SU-DHL-6 (cell line): Measurements from ENCODE around the gene TIMM17A.

Experiments used
- H2AFZ ChIP-seq: fragments of 200-600 bp; sonication (generic); 2 replicates; pipeline ENCODE4 v1.6.1; 2014; ENCODE audit warnings: low read depth, mild to moderate bottlenecking, moderate library complexity, mixed read lengths, antibody characterized with exemption, low read length; ENCODE audit not compliant: severe bottlenecking
- H3F3A ChIP-seq: fragments of 200-600 bp; shearing (Covaris generic); 2 replicates; pipeline ENCODE4 v1.6.0; 2016; ENCODE audit warnings: antibody characterized with exemption, mild to moderate bottlenecking; ENCODE audit not compliant: insufficient read depth
- H3K27ac ChIP-seq: fragments of 200-600 bp; sonication (generic); 2 replicates; pipeline ENCODE4 v1.5.1; 2016; ENCODE audit warnings: low read depth, mild to moderate bottlenecking, low read length, moderate library complexity, mixed read lengths
- H3K27me3 ChIP-seq: fragments of 200-600 bp; sonication (generic), shearing (Covaris generic); 2 replicates; pipeline ENCODE4 v1.6.0; 2014; ENCODE audit warnings: mild to moderate bottlenecking, low read length
- H3K36me3 ChIP-seq: fragments of 200-600 bp; sonication (generic); 2 replicates; pipeline ENCODE4 v1.6.1; 2014; ENCODE audit warnings: mild to moderate bottlenecking, low read length, mixed read lengths
- H3K4me2 ChIP-seq: fragments of 300-600, 200-600 bp; shearing (Covaris generic), sonication (generic); 2 replicates; pipeline ENCODE4 v1.6.0; 2014; ENCODE audit warnings: low read length, low read depth, mild to moderate bottlenecking; ENCODE audit not compliant: poor library complexity, severe bottlenecking
- H3K4me3 ChIP-seq: fragments of 200-600 bp; sonication (generic); 2 replicates; pipeline ENCODE4 v1.5.1; 2014; ENCODE audit warnings: antibody characterized with exemption, low read length, mild to moderate bottlenecking, mixed read lengths; ENCODE audit not compliant: insufficient read depth, poor library complexity, severe bottlenecking
- H3K79me2 ChIP-seq: fragments of 200-600 bp; sonication (generic); 2 replicates; pipeline ENCODE4 v1.6.1; 2014; ENCODE audit warnings: mild to moderate bottlenecking, low read length, moderate library complexity; ENCODE audit not compliant: insufficient read depth
- H3K9ac ChIP-seq: fragments of 200-600 bp; sonication (generic); 2 replicates; pipeline ENCODE4 v1.7.0; 2014; ENCODE audit warnings: mild to moderate bottlenecking, low read length
- H3K9me2 ChIP-seq: fragments of 200-600 bp; sonication (generic); replicated peaks from 2 replicates; pipeline ENCODE4 v1.6.1; 2014; ENCODE audit warnings: low read length; ENCODE audit not compliant: insufficient read depth
- H3K9me3 ChIP-seq: fragments of 200-600 bp; sonication (generic); 2 replicates; pipeline ENCODE4 v1.6.1; 2014; ENCODE audit warnings: low read length, mixed read lengths; ENCODE audit not compliant: insufficient read depth
- H4K20me1 ChIP-seq: fragments of 200-600 bp; sonication (generic); 2 replicates; pipeline ENCODE4 v1.6.1; 2014; ENCODE audit warnings: low read depth, mild to moderate bottlenecking, antibody characterized with exemption, low read length, moderate library complexity, mixed read lengths
- CTCF ChIP-seq: fragments of 200-600 bp; sonication (generic); IDR thresholded peaks from one replicate; pipeline ENCODE4 v1.5.1; 2017; ENCODE audit warnings: antibody characterized with exemption, mild to moderate bottlenecking, low read length, moderate library complexity; ENCODE audit not compliant: insufficient read depth, poor library complexity, severe bottlenecking
- EZH2phosphoT487 ChIP-seq: fragments of 200-600 bp; sonication (generic), shearing (Covaris generic); conservative IDR thresholded peaks from 2 replicates; pipeline ENCODE4 v1.6.1; 2018; ENCODE audit warnings: mild to moderate bottlenecking, antibody characterized with exemption, low read length, moderate library complexity, mixed read lengths

The TIMM17A gene

GRCh38 chr1:201928266-201928665 is 27.0 kb upstream of the TIMM17A start:
- H3K36me3 ChIP-seq = no peaks in the 10 kb centered on the region
- H3K4me3 ChIP-seq = no peak overlapping the region
- no peak overlapping the region for H2AFZ ChIP-seq
- no peaks in the 10 kb centered on the region for H3K9me3 ChIP-seq
- no peaks in the 10 kb centered on the region for H3F3A ChIP-seq
- H4K20me1 ChIP-seq = no peaks in the 10 kb centered on the region
- no peaks in the 10 kb centered on the region for H3K79me2 ChIP-seq
- H3K9me2 ChIP-seq = no peaks in the 10 kb centered on the region
- no peak overlapping the region for H3K4me2 ChIP-seq
- H3K27ac ChIP-seq = no peak overlapping the region
- H3K9ac ChIP-seq = no peak overlapping the region
- no peaks in the 10 kb centered on the region for H3K27me3 ChIP-seq
- TF ChIP-seq CTCF = no peak
- no peak for TF ChIP-seq EZH2phosphoT487

GRCh38 chr1:201930137-201930536 is 25.2 kb upstream of the TIMM17A start:
- no peak overlapping the region for H3K9ac ChIP-seq
- no peaks in the 10 kb centered on the region for H3F3A ChIP-seq
- no peaks in the 10 kb centered on the region for H3K27me3 ChIP-seq
- no peaks in the 10 kb centered on the region for H3K36me3 ChIP-seq
- H3K79me2 ChIP-seq = no peaks in the 10 kb centered on the region
- H3K9me2 ChIP-seq = no peaks in the 10 kb centered on the region
- no peak overlapping the region for H3K27ac ChIP-seq
- H3K9me3 ChIP-seq = no peaks in the 10 kb centered on the region
- H3K4me2 ChIP-seq = no peak overlapping the region
- no peak for TF ChIP-seq CTCF
- no peak for TF ChIP-seq EZH2phosphoT487
- H3K4me3 ChIP-seq = no peak overlapping the region
- no peak overlapping the region for H2AFZ ChIP-seq
- H4K20me1 ChIP-seq = no peaks in the 10 kb centered on the region

GRCh38 chr1:201930803-201931202 is 24.5 kb upstream of the TIMM17A start:
- Histone ChIP-seq H3K27me3 (no peaks in the 10 kb centered on the region), H3K9ac (no peak overlapping the region), H3K9me3 (no peaks in the 10 kb centered on the region), H3K4me2 (no peak overlapping the region), H3K27ac (no peak overlapping the region), H3K36me3 (no peaks in the 10 kb centered on the region), H3K9me2 (no peaks in the 10 kb centered on the region), H4K20me1 (no peaks in the 10 kb centered on the region), H3K79me2 (no peaks in the 10 kb centered on the region), H2AFZ (no peak overlapping the region), H3K4me3 (no peak overlapping the region), H3F3A (no peaks in the 10 kb centered on the region)
- TF ChIP-seq CTCF = no peak
- TF ChIP-seq EZH2phosphoT487 = no peak
